Melanocyte of skin (primary cell): Measurements from ENCODE around the gene AMT. TPM values are rescaled to one million over a fixed set of nuclear protein-coding genes. Genes with fewer than 3 reads are reported as not detected.

ENCODE experiments used
- small RNA-seq, 2 donors: library from RNA; depleted of rRNA; stranded (forward); fragments of <200 nt; gene quantifications; one replicate each; pipeline ENCODE3, GENCODE V24; 2012
- total RNA-seq, 2 donors: library from RNA; depleted of rRNA; stranded (reverse); fragments of >200 nt; gene quantifications; 2 replicates each; pipeline ENCODE4 v1.2.3, GENCODE V29; 2012

Gene AMT, protein sequence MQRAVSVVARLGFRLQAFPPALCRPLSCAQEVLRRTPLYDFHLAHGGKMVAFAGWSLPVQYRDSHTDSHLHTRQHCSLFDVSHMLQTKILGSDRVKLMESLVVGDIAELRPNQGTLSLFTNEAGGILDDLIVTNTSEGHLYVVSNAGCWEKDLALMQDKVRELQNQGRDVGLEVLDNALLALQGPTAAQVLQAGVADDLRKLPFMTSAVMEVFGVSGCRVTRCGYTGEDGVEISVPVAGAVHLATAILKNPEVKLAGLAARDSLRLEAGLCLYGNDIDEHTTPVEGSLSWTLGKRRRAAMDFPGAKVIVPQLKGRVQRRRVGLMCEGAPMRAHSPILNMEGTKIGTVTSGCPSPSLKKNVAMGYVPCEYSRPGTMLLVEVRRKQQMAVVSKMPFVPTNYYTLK
- total RNA-seq: 1 to 10 TPM; 1.4 to 2.0 TPM

DNA sequence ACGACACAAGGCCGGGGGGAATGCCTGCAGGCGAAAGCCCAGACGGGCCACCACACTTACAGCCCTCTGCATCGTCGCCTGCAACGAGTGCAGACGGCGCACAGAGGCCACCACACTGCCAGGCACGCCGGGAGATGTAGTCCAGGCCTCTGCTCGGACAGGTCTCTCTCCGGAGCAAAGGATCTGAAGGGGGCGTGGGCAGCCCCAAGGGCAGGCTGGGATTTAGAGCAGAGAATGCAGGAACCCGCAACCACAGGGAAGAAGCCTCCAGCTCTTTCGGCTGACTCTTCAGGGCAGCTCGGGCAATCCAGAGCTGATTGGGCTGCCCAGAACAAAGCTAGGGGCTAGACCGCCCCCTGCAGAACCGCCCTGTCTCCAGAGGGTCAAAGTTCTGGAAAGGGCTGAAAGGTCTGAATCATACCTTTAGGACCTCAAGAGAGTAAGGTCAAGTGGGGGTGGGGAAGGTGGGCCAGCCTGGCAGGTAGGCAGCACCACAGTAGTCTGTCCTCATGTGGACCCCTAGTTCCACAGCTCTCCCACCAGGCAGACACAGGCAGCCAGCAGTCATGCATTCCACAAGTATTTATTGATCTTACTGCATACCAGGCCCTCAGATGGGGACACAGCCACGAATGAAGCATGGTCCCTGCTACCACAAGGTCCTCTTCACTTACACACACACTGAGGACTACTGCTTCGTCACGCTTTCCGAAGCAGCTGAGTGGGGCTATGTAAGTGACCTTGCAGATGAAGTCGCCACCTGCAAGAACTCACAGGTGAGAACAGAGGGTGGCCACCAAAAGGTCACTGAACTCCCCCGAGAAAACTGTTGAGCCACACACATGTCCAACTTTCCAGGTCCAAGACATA, at the start of gene AMT:
Gene AMT, minus strand, starts transcription at position 95 of the 870 bp plus-strand sequence. Its CDS starts 23 bp downstream, at position 72.

DNA sequence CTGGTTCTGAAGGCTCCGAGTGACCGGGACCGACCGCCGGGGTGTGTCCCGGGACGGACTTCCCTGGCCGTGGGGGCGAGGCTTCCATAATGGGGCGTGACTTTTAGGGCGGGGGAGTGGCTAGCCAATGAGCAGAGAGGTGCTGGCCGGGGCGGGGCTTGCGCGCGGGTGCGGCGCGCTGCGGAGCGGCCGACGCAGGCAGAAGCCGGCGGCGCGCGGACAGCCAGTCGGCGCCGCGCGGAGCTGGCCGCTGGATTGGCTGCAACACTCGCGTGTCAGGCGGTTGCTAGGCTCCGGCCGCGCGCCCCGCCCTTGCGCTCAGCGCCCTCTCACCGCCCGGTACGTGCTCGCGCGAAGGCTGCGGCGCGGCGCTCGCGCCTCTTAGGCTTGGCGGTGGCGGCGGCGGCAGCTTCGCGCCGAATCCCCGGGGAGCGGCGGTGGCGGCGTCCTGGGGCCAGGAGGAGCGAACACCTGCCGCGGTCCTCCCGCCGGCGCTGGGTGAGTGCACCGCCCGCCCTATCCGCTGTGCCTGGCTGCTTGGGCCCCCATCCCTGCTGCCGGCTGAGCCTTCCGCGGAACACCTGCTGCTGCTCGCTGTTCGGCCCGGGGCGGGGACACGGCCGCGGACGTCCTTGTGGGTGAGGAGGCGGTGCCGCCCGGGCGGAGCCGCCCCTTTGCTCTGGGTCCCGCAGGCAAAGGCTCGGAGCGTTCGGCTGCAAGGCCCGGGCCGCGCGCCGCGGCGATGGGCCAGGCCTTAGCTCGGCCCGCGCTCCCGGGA, 47.9 kb upstream of the AMT start, which contains the start of gene DAG1:
Gene DAG1, plus strand, starts transcription at position 332 of the 778 bp plus-strand sequence. CDS start 40,268 bp downstream, outside the sequence.

DNA sequence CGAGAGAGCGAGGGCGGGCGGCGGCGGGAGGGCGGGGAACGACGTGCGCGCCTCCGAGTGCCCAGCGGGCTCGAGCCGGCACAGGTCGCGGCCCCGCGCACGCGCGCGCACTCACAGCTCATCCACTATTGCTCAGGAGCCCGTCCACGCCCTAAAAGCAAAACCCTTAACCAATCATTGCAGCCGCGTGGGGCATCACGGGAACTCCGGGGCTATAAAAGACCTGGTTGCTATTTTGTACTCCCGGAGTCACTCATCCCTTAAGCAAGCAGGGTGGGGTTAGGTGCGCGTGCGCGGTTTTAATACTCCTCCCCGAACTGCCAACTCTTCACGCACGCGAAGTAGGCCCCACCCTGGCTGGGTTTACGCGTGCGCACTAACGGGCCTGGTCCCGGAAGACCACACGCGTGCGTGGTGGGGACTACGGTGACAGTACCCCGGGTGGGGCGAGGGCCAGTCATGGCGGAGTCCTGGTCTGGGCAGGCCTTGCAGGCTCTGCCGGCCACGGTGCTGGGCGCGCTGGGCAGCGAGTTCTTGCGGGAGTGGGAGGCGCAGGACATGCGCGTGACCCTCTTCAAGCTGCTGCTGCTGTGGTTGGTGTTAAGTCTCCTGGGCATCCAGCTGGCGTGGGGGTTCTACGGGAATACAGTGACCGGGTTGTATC, 10.2 kb downstream of the AMT start, which contains the start of the genes RHOA and TCTA:
Gene RHOA, minus strand, starts transcription at position 9 of the 664 bp plus-strand sequence. CDS start 36,387 bp downstream, outside the sequence.
Gene TCTA, plus strand, starts transcription at position 456 of the 664 bp plus-strand sequence. Its CDS starts 4 bp downstream, at position 460.

Small RNAs within 50 kb of the gene (small RNA-seq; reads per million reads assigned to genes)
- gene RNA5SP130: 0 reads per million in 2 donors

Other genes starting within 250 kb of the AMT start
- 1 to 10 TPM; 2.3 to 2.4 TPM for gene C3orf62, start 145.2 kb downstream of the AMT start, total RNA-seq
- gene USP4, start 82.4 kb downstream of the AMT start, total RNA-seq: 10 to 100 TPM; 13.8 to 16.3 TPM
- 100 to 1,000 TPM; 167 to 280 TPM for gene GPX1, start 64.1 kb downstream of the AMT start, total RNA-seq
- 100 to 1,000 TPM; 325 to 468 TPM for gene RHOA, start 10.5 kb downstream of the AMT start, total RNA-seq
- gene TCTA, start 10.1 kb downstream of the AMT start, total RNA-seq: 10 to 100 TPM; 16.0 to 25.1 TPM
- 1 to 10 TPM; 7.6 to 7.7 TPM for gene NICN1, start 6.9 kb upstream of the AMT start, total RNA-seq
- 10 to 100 TPM; 78.1 to 88.9 TPM for gene DAG1, start 47.8 kb upstream of the AMT start, total RNA-seq
- gene BSN, start 132.0 kb upstream of the AMT start, total RNA-seq: under 1 TPM; under 0.01 TPM